ENCODE results near the gene SLC13A2. TPM values are rescaled to one million over a fixed set of nuclear protein-coding genes. Genes with fewer than 3 reads are reported as not detected.

Gene SLC13A2
- total RNA-seq, 3 donors from 2014 or later (not counting 1 experiment from before 2014, with no cell fraction given): not detected

DNA sequence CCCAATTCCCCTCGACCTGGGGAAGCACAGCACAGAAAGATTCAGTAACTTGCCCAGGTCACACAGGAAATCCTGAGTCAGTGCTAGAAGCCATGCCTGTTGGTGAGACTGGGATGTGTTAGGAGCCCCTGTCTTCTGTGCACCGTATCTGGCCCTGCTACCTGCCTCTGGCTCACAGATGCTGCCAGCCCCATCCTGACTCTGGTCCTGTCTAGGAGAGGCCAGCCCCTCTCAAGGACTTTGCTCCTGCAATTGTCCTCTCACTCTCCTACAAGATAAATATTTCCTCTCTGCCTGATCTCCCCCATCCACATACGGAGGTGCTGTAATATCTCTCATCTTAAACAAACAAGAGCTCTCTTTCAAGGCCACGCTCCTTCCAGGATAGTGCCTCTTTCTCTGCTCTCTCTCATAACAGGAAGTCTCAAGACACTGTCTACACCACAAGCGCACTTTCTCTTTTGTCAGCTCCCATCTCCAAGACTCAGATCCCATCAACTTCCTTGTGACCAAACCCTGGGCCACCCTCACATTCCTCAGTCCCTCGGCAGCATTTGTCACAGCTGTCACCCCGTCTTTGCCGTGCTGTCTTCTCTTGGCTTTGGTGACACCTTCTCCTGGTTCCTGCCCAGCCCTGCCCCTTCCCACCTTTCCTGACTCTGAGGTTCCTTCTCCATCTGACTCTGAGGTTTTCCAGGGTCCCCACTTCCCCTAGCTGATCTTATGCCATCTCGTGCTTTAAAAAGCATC is 1.9 kb downstream of the SLC13A2 start:
- H3K4me3 Mint-ChIP-seq: no peak overlapping the region
- no peaks in the 10 kb centered on the region for H3K4me1 ChIP-seq (ENCODE audit: control insufficient read depth, insufficient read depth, low read length)
- intact Hi-C loops (cut with micrococcal nuclease): no loop called here
- TF ChIP-seq, protein P1, sequence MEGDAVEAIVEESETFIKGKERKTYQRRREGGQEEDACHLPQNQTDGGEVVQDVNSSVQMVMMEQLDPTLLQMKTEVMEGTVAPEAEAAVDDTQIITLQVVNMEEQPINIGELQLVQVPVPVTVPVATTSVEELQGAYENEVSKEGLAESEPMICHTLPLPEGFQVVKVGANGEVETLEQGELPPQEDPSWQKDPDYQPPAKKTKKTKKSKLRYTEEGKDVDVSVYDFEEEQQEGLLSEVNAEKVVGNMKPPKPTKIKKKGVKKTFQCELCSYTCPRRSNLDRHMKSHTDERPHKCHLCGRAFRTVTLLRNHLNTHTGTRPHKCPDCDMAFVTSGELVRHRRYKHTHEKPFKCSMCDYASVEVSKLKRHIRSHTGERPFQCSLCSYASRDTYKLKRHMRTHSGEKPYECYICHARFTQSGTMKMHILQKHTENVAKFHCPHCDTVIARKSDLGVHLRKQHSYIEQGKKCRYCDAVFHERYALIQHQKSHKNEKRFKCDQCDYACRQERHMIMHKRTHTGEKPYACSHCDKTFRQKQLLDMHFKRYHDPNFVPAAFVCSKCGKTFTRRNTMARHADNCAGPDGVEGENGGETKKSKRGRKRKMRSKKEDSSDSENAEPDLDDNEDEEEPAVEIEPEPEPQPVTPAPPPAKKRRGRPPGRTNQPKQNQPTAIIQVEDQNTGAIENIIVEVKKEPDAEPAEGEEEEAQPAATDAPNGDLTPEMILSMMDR (IDR thresholded peaks at IDR 0.05): no peak
- DNase-seq (no peak), ATAC-seq (no peak)
- H3K9me3 Mint-ChIP-seq: no peaks in the 10 kb centered on the region
- no peak overlapping the region for H3K4me3 ChIP-seq (ENCODE audit: low read length)
- WGBS (ENCODE audit: insufficient coverage): 50% methylated on average over 9 of the region's 9 CpGs
- H3K36me3 Mint-ChIP-seq: no peaks in the 10 kb centered on the region
- H3K27me3 ChIP-seq (ENCODE audit: control insufficient read depth, insufficient read depth, low read length): no peaks in the 10 kb centered on the region
- no peaks in the 10 kb centered on the region for H3K9me3 ChIP-seq (ENCODE audit: control insufficient read depth, insufficient read depth, low read length)
- H3K27me3 Mint-ChIP-seq (ENCODE audit: low read depth in 2 of 2): peaks cover 0 to 8% of the 10 kb centered on the region in 2 donors
- H3K27ac Mint-ChIP-seq: no peak overlapping the region
- H3K4me1 Mint-ChIP-seq: peaks cover 0 to 11% of the 10 kb centered on the region in 2 donors
- no peaks in the 10 kb centered on the region for H3K36me3 ChIP-seq (ENCODE audit: control insufficient read depth, insufficient read depth, low read length)
- no peak overlapping the region for H3K27ac ChIP-seq (ENCODE audit: low read length)

DNA sequence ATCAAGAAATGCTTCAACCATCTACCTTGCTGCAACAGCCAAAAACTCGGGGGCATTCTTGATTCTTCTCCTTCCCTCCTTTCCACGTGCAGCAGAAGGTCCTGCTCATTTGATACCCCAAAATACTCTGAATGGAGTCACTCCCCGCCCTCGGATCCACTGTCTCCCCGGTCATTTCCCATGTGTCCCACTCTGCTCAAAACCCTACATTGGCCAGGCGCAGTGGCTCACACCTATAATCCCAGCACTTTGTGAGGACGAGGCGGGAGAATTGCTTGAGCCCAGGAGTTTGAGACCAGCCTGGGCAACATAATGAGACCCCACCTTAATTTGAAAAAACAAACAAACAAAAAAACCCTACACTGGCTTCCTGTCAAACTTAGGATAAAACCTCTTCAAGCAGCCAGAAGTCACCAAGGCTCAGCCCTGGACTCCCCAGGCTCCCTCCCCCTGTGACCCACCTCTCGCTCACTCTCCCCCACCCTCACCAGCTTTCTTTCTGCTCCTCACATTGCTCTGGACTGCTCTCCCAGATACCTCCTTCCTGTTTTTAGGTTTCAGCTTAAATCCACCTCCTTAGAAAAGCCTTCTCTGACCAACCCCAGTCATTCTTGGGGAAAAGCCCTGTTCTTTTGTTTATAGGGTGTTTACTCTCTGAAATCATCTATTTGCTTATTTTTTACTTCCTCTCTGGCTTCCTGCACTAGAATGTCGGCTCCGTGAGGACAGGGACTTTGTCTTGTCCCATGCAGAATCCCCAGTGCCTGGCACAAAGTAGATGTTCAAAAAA is 2.8 kb downstream of the SLC13A2 start:
- Histone ChIP-seq H3K27me3 (ENCODE audit: control insufficient read depth, insufficient read depth, low read length) (no peaks in the 10 kb centered on the region), H3K36me3 (ENCODE audit: control insufficient read depth, insufficient read depth, low read length) (no peaks in the 10 kb centered on the region), H3K4me3 (ENCODE audit: low read length) (no peak overlapping the region), H3K9me3 (ENCODE audit: control insufficient read depth, insufficient read depth, low read length) (no peaks in the 10 kb centered on the region), H3K4me1 (ENCODE audit: control insufficient read depth, insufficient read depth, low read length) (no peaks in the 10 kb centered on the region), H3K27ac (ENCODE audit: low read length) (no peak overlapping the region)
- no peak overlapping the region for H3K27ac Mint-ChIP-seq
- ATAC-seq (no peak), DNase-seq (no peak)
- WGBS (ENCODE audit: insufficient coverage): 86% methylated on average over 11 of the region's 11 CpGs
- H3K9me3 Mint-ChIP-seq: no peaks in the 10 kb centered on the region
- no peaks in the 10 kb centered on the region for H3K36me3 Mint-ChIP-seq
- H3K27me3 Mint-ChIP-seq (ENCODE audit: low read depth in 2 of 2): peaks cover 0 to 8% of the 10 kb centered on the region in 2 donors
- intact Hi-C loops (cut with micrococcal nuclease): no loop called here
- TF ChIP-seq, protein P1 (IDR thresholded peaks at IDR 0.05): no peak
- H3K4me3 Mint-ChIP-seq: no peak overlapping the region
- peaks cover 0 to 11% of the 10 kb centered on the region in 2 donors for H3K4me1 Mint-ChIP-seq

DNA sequence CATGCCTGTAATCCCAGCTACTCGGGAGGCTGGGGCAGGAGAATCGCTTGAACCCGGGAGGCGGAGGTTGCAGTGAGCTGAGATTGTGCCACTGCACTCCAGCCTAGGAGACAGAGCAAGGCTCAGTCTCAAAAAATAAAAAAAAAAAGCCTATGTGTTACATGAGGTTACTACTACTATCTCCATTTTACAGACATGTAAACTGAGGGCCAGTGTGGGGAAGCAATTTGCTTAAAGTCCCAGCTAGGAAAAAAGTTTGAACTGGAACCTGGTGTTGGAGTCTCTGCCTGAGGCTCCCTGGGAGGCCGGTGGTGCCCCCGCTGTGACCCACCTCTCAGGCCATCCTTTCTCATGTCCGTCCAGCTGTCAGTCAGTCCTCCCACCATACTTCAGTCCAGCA is 4.5 kb downstream of the SLC13A2 start:
- Mint-ChIP-seq H3K36me3 (no peaks in the 10 kb centered on the region), H3K27ac (no peak overlapping the region), H3K9me3 (no peaks in the 10 kb centered on the region), H3K4me3 (no peak overlapping the region), H3K4me1 (peaks cover 0 to 11% of the 10 kb centered on the region in 2 donors), H3K27me3 (ENCODE audit: low read depth in 2 of 2) (peaks cover 0 to 8% of the 10 kb centered on the region in 2 donors)
- TF ChIP-seq, protein P1 (IDR thresholded peaks at IDR 0.05): no peak
- Histone ChIP-seq H3K4me1 (ENCODE audit: control insufficient read depth, insufficient read depth, low read length) (no peaks in the 10 kb centered on the region), H3K9me3 (ENCODE audit: control insufficient read depth, insufficient read depth, low read length) (no peaks in the 10 kb centered on the region), H3K27me3 (ENCODE audit: control insufficient read depth, insufficient read depth, low read length) (no peaks in the 10 kb centered on the region), H3K36me3 (ENCODE audit: control insufficient read depth, insufficient read depth, low read length) (no peaks in the 10 kb centered on the region), H3K4me3 (ENCODE audit: low read length) (no peak overlapping the region), H3K27ac (ENCODE audit: low read length) (no peak overlapping the region)
- intact Hi-C loops (cut with micrococcal nuclease): no loop called here
- ATAC-seq (no peak), DNase-seq (no peak)
- 92% methylated on average over 7 of the region's 7 CpGs for WGBS (ENCODE audit: insufficient coverage)

All from natural killer cell (primary cell).